ENCODE measurements around the gene GJE1.

GJE1 gene

DNA sequence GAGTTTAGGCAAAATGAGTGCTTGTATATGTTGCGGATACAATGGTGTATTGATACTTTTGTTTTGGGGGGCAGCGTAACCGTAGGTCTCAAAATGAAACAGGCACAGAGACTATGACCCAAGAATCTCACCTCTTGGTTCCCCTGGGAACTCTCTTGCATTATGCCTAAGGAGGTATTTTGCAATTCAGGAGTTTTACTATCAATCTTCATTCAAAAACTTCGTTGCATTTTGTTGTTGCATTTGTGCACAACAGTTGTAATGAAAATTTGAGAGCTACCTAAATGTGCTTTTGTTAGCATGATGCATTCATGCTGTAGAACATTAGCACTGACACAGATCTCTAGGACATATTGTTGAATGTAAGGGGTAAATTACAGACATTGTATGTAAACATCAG, 32.5 kb downstream of the GJE1 start:
- peak; percentile 30 for DNase-seq (ENCODE audit: low read depth)

DNA sequence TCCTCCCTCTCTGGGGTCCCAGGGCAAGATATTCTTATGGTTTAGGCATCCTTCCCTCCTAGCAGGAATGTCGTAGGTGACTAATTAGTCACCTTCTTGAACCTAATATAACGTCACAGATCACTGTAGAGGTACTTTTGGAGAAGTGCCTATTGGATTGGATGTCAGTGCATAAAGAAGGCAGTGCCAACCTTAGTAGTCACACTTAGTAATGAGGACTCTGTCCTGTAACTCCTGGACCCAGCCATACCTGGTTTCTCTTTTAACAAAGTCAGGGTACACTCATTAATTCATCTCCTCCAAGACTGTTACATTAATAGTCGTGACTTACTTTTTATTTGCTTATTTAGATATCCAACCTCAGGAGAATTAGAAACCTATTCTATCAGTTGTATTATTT, 34.3 kb downstream of the GJE1 start:
- no peak for DNase-seq (ENCODE audit: low read depth)

DNA sequence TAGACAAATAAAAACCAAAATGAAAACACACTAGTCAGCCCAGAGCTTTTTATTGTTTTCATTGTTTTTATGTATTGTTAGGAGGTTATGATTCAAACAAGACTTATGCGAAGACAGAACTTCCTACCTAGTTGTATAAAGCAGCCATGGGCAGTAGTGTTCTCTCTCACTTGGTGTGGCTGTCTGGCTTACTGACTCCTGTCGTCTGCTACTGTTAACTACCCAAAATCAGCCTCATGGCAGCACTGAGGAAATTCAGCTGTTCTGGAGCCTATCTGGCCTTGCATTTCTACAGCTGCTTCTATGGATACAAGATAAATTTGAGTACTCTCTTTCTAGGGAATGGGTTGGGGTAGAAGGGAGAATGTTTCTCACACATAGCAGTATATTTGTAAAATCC, 34.8 kb downstream of the GJE1 start:
- no peak for DNase-seq (ENCODE audit: low read depth)

DNA sequence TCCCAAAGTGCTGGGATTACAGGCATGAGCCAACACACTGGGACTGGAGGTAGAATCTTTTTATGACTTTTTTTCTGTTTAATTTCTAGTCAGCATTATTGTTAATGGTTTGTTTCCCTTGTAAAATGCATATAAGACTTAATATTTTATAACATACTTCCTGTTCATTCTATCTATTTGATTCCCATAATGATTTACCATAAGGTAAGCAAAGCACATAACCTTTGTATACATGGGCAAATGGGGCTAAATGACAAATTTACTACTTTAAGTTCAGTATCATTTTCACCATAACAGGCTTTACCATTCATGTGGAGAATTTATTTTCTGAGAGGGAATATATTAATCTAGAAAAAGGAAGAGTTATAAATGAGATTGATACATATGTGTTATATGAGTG, 38.6 kb downstream of the GJE1 start:
- no peak for DNase-seq (ENCODE audit: low read depth)

DNA sequence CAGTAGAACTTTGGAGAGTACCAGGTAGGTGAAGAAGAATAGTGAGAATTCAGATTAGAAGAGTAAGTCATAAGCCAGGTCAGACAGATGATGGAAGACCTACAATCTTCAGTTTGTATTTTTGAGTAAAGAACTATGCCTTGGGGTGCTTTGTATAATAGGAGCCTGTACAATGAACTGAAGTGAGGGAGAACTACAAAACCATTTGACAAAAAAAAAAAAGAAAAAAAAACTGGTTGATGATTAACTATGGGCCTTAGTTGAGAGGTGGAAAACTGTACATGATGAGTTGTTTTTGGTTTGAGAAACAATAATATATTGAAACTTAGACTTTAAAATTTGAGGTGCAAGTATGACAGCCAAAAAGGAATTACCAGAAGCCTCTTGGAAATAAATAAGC, 40.0 kb downstream of the GJE1 start:
- no peak for DNase-seq (ENCODE audit: low read depth)

DNA sequence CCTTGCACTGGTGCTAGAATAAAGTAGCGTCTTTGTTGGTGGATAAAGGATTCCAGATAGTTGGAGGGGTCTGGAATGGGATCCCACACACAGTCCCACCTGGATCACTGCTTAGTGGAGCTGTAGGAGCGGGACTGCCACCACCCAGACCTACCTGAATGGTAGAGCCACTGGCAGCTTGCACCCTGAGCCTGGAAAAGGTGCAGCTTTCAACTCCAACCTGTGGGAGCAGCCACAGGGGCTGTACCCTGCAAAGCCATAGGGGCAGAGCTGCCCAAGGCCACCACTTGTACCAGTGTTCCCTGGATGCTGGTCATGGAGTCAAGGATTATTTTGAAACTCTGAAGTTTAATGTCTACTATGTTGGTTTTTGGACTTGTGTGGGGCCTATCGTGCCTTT, 41.3 kb downstream of the GJE1 start:
- DNase-seq (ENCODE audit: low read depth), result no peak

DNA sequence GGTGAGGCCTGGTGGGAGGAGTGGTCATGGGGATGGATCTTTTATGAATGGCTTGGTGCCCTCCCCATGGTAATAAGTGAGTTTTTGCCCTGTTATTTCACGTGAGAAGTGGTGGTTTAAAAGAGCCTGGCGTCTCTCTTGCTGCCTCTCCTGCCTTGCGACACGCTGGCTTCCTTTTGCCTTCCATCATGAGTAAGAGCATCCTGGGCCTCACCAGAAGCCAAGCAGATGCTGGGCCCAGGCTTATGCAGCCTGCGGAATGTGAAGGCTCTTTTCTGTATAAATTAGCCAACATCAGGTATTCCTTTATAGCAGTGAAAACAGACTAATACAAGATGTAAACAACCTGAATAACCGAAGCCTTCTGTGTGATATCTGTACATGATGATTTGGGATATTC, 42.0 kb downstream of the GJE1 start:
- peak; percentile 64 for DNase-seq (ENCODE audit: low read depth)

DNA sequence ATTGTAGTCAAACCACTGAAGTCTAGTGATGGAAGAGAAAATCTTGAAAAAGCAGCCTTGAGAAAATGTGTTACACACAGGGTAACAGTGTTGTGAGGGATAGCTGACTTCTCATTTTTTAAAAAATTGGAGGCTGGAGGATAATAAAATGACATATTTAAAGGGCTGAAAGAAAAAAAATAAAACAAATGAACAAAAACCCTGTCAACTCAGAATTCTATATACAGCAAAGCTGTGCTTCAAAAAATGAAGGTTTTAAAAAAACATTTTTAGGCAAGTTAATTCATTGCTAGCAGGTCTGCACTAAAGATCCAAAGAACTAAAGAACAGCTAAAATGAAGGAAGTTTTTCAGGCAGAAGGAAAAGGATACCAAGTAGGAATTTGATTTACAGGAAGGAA, 45.4 kb downstream of the GJE1 start:
- DNase-seq (ENCODE audit: low read depth), result no peak

DNA sequence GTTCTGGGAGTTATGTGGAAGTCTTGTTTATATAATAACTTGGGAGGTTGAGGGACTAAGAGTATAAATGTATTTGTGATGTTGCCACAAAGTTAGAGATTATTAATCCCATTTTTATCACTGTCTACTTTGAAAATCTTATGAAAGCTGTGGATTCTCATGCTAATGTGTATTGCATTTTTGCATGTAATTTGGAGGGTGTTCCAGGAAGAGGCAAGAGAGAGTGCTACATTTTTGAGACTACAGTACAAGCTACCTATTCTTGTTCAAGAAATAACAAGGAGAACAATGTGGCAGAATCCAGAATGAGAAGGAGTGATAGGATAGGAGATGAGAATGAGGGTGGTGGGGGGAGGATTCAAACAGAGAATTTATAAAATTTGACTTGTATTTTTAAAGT, 49.3 kb downstream of the GJE1 start:
- DNase-seq (ENCODE audit: low read depth), result no peak

DNA sequence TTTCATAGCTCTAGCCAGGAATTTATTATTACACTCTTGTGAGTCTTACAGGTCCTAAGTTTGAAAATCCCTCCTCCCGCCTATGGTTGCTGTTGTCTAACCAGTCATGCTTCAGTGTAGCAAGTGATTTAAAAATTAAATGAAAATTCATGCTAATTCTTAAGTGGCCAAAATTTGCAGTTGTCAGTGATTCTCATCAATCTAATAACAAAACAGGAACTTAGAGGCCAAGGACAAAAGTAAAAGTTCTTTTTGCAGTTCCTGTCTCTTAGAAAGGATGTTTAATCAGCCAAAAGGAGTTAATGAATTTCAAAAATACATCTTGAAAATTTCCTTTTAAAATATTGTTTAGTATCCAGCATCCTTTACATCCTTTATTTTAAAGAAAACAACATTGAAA, 50.6 kb downstream of the GJE1 start:
- DNase-seq (ENCODE audit: low read depth), result no peak

DNA sequence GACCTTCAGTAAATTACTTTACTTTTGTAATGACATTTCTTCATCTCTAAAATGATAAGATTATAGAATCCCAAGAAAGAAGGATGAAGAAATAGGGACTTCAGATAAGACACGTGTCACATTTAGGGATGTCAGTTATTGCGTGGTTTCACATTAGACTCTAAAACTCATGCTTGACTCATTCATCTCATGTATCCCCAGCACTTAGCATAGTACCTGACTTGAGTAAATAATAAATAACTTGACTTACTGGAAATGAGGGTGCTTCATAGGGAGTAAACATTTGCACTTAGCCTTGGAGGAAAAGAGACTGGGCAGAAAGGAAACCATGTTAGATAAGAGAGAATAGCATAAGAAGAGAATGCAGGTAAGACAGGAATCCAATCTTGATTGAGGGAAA, 51.6 kb downstream of the GJE1 start:
- DNase-seq (ENCODE audit: low read depth), result peak; percentile 34

All from amniotic epithelial cell (primary cell).